Stimulated activated naive CD8-positive, alpha-beta T cell treated with anti-CD3 and anti-CD28 coated beads, Interleukin-15, amount 100 ng/mL, for 72 hours (primary cell): ENCODE data around the gene ADAM23.

Source experiments
- ATAC-seq: fragments of 150-1000 bp; cut with Tn5 transposase; 2 replicates; pipeline ENCODE4 v1.10.0; 2021; ENCODE audit warnings: mild to moderate bottlenecking, moderate library complexity
- DNase-seq, 2 donors: peaks; one replicate each; pipeline ENCODE4 v3.0.0; 2021 to 2022
- H3K27ac Mint-ChIP-seq, 2 donors: one replicate each; pipeline ENCODE4 v1.8.0; 2022; ENCODE audit warnings: mild to moderate bottlenecking in 2 of 2, mixed read lengths in 2 of 2, moderate library complexity in 2 of 2
- H3K27me3 Mint-ChIP-seq: one replicate; pipeline ENCODE4 v1.8.0; 2022; ENCODE audit warnings: mixed read lengths
- H3K4me1 Mint-ChIP-seq: one replicate; pipeline ENCODE4 v1.8.0; 2022; ENCODE audit warnings: mild to moderate bottlenecking, mixed read lengths
- H3K4me3 Mint-ChIP-seq, 2 donors: one replicate each; pipeline ENCODE4 v1.8.0; 2022; ENCODE audit warnings: mild to moderate bottlenecking in 2 of 2, mixed read lengths in 2 of 2, moderate library complexity in 1 of 2
- H3K9me3 Mint-ChIP-seq, 2 donors: one replicate each; pipeline ENCODE4 v1.8.0; 2022; ENCODE audit warnings: mixed read lengths in 2 of 2

The ADAM23 gene

DNA sequence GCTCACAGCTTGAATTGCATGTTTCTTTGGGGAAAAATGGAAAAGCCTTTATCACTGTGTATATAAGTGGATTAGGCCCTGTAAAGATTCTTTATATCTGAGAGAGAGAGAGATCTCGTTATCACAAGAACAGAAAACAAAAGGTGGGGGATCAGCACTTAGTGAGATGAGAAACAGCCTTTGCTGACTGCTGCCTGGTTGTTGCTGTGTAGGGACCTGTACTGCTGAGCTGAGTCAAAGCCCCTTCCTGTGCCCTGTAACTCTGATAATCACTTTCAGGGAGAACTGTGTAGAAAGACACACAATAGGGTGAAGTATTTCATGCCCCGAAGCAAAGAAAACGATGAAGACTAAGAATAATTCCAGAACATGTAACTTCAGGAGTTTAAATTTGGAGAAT is 168.4 kb downstream of the ADAM23 start:
- ATAC-seq (no peak), DNase-seq (no peak)
- no peak overlapping the region for H3K27ac Mint-ChIP-seq
- H3K27me3 Mint-ChIP-seq, result peaks cover 5% of the 10 kb centered on the region
- no peaks in the 10 kb centered on the region for H3K9me3 Mint-ChIP-seq
- H3K4me3 Mint-ChIP-seq, result no peak overlapping the region
- H3K4me1 Mint-ChIP-seq, result peaks cover 9% of the 10 kb centered on the region

DNA sequence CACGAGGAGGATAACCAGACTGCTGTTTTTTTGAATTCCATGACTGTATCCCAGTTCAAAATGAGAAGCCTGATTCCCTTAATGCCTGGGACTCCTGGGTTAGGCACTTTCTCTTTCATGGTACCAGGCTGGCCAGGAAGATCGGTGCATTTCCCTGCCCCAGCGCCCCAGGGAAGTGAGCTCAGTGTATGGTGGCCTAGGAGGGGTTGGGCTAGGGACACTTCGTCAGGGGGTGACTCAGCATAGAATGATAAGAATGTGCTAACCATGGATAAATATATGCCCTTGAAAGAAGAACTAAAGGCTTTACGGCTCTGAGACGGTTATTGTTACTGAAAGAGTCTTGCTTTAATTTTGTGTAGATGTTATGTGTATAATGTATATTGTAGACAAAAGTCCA is 171.5 kb downstream of the ADAM23 start:
- ATAC-seq (no peak), DNase-seq (no peak)
- Mint-ChIP-seq H3K27me3 (peaks cover 5% of the 10 kb centered on the region), H3K4me1 (peaks cover 2% of the 10 kb centered on the region), H3K9me3 (no peaks in the 10 kb centered on the region), H3K4me3 (no peak overlapping the region), H3K27ac (peak overlapping the region in 1 of 2 donors; percentile 59)

DNA sequence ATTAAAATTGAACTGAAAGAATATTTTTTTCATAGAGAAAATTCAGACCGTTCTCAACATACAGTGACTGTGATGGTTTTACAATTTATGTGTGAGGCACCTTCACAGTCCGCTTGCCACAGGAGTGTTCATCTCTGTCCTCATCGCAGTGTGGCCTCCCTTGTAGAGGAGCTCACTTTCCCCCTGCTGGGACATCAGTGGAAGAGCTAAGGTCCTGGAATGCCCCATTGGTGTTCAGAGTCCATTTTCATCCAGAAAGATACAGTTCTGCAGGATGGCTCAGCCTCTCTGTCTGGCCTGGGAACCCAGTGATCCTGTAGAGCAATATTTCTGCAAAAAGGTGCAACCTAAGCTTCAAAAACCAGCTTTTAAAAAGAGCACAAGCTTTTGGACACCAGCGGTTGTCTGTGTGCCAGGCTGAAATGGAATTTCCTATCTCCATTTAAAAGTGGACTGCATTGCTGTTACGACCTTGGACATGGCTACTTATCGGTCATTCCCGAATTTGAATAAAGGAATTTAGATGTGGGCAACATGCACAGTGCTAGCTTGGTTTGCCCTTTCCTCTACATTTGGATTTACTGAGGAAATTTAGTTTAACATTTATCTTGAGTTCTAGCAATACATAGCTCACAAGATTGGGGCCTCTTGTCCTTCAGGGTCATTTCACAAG is 172.2 kb downstream of the ADAM23 start:
- no peak overlapping the region for H3K27ac Mint-ChIP-seq

DNA sequence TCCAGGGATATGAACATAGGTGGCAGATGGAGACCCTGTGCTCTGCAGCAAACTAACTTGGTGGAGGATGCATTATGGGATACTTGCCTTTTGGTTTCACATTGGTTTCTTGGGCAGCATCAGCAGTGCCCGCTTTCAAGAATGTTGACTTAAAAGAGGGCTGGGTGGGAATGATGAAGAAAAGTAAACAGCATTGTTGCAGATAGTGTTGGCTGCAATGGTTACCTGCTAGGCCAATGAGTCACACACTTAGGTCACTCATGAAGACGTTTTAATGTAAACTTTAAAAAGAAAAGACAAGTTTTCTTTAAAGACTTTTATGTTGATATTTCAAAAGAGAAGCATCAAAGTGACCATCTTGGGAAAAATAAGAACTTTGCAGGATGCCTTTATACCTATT is 172.8 kb downstream of the ADAM23 start:
- no peaks in the 10 kb centered on the region for H3K9me3 Mint-ChIP-seq
- ATAC-seq (no peak), DNase-seq (no peak)
- peaks cover 5% of the 10 kb centered on the region for H3K27me3 Mint-ChIP-seq
- no peaks in the 10 kb centered on the region for H3K4me1 Mint-ChIP-seq
- no peak overlapping the region for H3K4me3 Mint-ChIP-seq
- H3K27ac Mint-ChIP-seq, result no peak overlapping the region

More for the DNA sequence above, 172.2 kb downstream of the ADAM23 start:
- Mint-ChIP-seq H3K4me1 (no peaks in the 10 kb centered on the region), H3K9me3 (no peaks in the 10 kb centered on the region), H3K27me3 (peaks cover 5% of the 10 kb centered on the region), H3K4me3 (no peak overlapping the region)
- no peak for ATAC-seq
- DNase-seq, result no peak

DNA sequence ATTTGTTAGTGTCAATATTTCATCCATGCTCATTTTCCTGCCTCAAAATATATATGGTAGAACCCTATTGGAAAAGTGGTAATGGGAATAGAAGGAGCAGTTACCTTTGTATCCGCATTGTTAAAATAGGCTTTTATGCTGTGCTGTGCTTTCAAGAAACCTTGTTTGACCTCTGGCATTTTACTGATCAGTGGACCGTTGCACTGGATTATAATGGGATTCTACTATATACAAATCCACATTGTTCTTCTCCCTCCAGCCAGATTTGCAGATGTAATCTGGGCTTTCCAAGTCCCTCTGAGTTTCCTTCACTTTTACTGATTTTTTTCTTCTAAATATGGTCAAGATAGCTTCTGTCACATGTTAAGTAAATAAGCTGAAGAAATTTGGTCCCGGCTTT is 175.7 kb downstream of the ADAM23 start:
- Mint-ChIP-seq H3K4me1 (no peaks in the 10 kb centered on the region), H3K4me3 (no peak overlapping the region), H3K27me3 (peaks cover 5% of the 10 kb centered on the region), H3K9me3 (no peaks in the 10 kb centered on the region), H3K27ac (no peak overlapping the region)
- ATAC-seq, result no peak
- no peak for DNase-seq

DNA sequence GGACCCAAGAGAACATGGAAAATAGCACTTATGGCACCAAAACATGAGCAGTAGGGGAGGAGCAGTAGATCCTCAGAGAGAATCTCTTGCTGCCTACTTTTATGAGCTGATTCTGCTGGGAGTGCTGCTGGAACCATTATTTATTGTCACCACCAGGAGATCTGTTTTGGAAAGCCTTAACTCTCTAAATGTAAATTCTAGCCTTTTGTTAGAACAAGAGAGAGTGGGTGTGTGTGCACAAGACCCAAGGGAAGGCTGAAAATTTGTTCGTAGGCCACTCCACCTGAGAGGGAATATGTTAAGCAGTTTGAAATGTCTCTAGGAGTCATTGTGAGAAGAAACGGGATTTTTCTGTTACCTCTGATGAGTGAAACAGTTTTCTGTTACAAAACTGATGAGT is 182.8 kb downstream of the ADAM23 start:
- no peaks in the 10 kb centered on the region for H3K9me3 Mint-ChIP-seq
- H3K27ac Mint-ChIP-seq, result no peak overlapping the region
- H3K4me1 Mint-ChIP-seq, result no peaks in the 10 kb centered on the region
- H3K4me3 Mint-ChIP-seq, result no peak overlapping the region
- ATAC-seq (no peak), DNase-seq (no peak)
- H3K27me3 Mint-ChIP-seq, result peaks cover 11% of the 10 kb centered on the region

DNA sequence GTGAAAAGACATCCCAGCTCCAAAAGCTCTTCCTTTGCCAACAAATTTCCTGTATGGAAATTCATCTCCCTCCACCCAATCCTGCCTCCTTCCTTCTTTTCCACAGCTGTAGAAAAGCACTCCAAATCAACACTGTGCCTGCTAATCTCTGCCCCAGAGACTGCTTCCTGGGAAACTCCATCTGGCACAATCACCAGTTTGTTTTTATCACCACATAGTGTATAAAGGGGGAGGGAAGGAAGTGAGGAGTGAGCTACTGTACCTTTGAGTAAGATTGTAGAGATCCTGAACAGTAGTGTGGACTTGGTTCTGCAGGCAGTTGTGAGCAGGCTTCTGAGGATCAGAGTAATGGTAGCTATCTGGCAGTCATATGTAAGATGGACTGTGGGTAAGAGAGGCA is 184.3 kb downstream of the ADAM23 start:
- Mint-ChIP-seq H3K4me3 (no peak overlapping the region), H3K9me3 (no peaks in the 10 kb centered on the region), H3K27ac (no peak overlapping the region), H3K27me3 (peaks cover 11% of the 10 kb centered on the region), H3K4me1 (no peaks in the 10 kb centered on the region)
- DNase-seq (no peak), ATAC-seq (no peak)

DNA sequence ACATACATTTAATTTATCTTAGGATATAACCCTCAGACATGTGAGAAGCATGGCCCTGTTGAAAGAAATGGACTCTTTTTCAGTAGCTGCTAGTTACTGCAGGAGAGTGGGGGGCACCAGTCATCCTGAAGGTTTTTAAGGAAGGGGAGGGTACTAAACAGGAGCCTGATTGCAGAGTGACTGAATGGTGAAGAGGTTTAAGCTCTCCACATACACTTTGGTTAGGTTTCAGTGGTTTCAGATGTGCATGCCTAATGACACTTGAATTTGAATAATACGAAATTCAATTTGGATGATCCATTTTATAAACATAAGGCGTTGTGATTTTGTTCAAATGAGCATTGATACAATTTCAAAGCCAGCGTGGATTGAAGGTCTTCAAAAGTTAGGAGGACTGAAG is 188.0 kb downstream of the ADAM23 start:
- H3K9me3 Mint-ChIP-seq, result no peaks in the 10 kb centered on the region
- no peak overlapping the region for H3K4me3 Mint-ChIP-seq
- no peaks in the 10 kb centered on the region for H3K4me1 Mint-ChIP-seq
- H3K27ac Mint-ChIP-seq, result no peak overlapping the region
- ATAC-seq, result no peak
- DNase-seq, result no peak
- H3K27me3 Mint-ChIP-seq, result peaks cover 10% of the 10 kb centered on the region

DNA sequence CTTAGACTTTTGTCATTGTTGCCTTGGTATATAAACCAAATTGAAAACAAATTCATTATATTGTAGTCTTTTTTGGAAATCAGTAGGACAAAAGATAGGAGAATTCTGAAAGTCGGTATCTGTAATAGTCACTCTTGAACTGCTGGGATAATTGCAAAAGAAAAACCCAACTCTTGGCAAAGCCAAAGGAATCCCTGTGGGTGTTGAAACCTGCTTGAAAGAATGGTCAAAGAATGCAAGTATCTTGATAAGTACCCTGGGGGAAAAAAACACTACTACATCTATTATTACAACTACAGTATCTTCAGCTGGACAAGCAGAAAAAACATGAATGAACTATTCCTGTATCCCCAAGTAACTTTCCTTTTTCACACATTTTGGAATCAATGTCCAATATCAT is 191.7 kb downstream of the ADAM23 start:
- no peak for DNase-seq
- no peak overlapping the region for H3K4me3 Mint-ChIP-seq
- ATAC-seq, result no peak
- no peaks in the 10 kb centered on the region for H3K27me3 Mint-ChIP-seq
- no peaks in the 10 kb centered on the region for H3K9me3 Mint-ChIP-seq
- no peak overlapping the region for H3K27ac Mint-ChIP-seq
- no peaks in the 10 kb centered on the region for H3K4me1 Mint-ChIP-seq

DNA sequence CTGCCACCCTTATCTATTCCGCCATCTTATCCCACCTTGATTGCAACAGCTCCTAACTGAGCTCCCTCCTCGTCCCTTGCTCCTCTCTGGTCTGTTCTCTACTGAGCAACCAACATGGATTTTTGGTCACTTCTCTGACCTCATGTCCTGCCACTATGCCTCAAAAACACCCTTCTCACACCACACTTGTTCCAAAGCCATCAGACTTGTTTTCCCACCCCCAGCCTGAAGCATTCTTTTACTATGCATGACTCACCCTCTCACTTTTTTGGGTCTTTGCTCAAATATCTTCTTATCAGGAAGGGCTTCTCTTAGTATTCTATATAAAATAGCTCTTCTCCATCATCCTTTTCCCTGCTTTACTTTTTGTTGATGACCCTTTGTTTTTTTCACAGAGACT is 196.3 kb downstream of the ADAM23 start:
- H3K4me3 Mint-ChIP-seq, result no peak overlapping the region
- no peaks in the 10 kb centered on the region for H3K9me3 Mint-ChIP-seq
- no peak for ATAC-seq
- no peaks in the 10 kb centered on the region for H3K4me1 Mint-ChIP-seq
- no peak overlapping the region for H3K27ac Mint-ChIP-seq
- H3K27me3 Mint-ChIP-seq, result peaks cover 7% of the 10 kb centered on the region
- no peak for DNase-seq

DNA sequence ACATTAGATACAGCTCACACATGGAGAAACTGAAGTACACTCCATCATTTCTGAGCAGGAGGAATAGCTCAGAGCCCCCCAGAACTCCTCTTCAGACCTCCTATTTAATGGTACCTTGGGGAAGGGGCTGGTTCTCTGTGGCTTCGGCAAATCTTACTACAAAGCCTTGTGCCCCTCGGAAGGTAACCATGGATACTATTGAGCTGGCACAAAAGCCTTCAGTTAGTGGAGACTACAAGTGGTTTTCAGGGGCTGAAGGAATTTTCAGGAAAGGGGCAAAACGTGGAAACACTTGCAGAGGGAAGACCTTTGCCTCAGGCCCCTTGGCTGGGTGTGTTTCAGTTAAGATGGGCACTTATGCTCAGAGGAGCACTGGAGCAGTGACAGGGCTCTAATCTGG is 197.9 kb downstream of the ADAM23 start:
- Mint-ChIP-seq H3K9me3 (no peaks in the 10 kb centered on the region), H3K4me3 (no peak overlapping the region), H3K27me3 (peaks cover 11% of the 10 kb centered on the region), H3K27ac (no peak overlapping the region), H3K4me1 (no peaks in the 10 kb centered on the region)
- DNase-seq (no peak), ATAC-seq (no peak)

DNA sequence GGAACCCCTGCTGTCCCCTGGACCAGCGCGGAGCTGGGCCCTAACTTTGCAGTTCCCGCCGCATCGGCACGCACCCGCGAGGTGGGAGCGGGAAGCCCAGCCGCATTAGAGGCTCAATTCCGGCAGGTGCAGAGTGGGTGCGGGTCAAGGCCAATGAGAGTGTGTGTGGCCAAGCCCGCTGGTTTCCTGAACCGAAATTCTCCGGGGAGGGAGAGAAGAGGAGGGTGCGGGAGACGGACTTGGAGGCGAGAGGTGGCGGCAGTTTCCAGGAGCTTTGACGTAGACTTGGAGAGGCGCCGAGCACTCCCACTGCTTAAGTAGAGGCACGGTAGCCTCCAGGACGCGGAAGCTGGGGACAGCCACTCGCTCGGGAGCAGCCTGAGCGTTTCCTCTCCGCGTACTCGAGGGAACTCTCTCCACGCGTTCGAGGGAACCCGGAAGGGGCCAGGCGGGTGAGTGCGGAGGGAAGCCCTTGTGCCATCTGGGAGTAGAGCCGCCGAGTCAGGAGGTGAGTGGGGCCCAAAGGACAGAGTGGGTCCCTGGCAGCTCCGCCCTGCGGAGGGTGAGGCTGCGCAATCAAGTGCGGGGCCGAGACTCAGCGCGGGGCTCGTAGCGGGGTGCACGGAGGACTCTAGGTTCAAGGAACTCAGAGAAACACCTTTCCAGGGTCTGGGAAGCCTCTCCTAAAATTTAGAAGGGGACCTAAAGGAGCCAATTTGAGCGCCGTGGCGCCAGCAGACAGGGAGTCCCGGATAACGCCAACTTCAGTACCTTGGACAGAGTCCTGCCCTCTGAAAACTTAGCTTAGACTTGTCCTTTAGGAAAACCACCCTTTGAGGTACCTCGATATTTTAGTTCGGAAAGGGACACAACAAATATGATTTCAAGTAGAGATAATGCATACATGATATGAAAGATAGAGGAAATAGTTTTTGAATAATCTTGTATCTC is 199.0 kb downstream of the ADAM23 start, which contains the start of gene FAM237A:
Gene FAM237A, plus strand, starts transcription at position 413 of the 951 bp plus-strand sequence. CDS start 1,750 bp downstream, outside the sequence.
- ATAC-seq (no peak), DNase-seq (no peak)
- Mint-ChIP-seq H3K4me3 (no peak within 1 kb of the TSS), H3K4me1 (no peaks in the 10 kb centered on the region), H3K27ac (no peak within 1 kb of the TSS), H3K27me3 (peaks cover 11% of the 10 kb centered on the region), H3K9me3 (no peaks in the 10 kb centered on the region)

DNA sequence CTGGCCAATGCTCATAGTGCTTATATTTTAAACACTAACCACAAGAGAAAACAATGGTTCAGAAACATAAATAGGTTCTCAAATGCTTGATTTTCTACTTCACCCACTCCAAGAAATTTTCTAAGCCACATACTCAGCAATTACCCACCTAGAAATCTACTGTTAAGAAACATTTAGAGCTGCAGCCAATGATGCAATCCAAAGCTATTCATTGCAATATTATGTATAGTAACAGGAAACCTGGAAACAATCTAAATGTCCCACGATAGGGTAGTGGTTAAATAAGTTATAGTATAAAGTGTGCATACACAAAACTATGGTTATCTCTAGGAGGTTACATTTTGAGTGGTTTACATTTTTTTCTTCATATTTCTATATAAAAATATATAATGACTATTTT is 204.7 kb downstream of the ADAM23 start:
- H3K9me3 Mint-ChIP-seq, result no peaks in the 10 kb centered on the region
- no peak overlapping the region for H3K4me3 Mint-ChIP-seq
- DNase-seq, result no peak
- no peak for ATAC-seq
- H3K4me1 Mint-ChIP-seq, result no peaks in the 10 kb centered on the region
- peaks cover 11% of the 10 kb centered on the region for H3K27me3 Mint-ChIP-seq
- H3K27ac Mint-ChIP-seq, result no peak overlapping the region

DNA sequence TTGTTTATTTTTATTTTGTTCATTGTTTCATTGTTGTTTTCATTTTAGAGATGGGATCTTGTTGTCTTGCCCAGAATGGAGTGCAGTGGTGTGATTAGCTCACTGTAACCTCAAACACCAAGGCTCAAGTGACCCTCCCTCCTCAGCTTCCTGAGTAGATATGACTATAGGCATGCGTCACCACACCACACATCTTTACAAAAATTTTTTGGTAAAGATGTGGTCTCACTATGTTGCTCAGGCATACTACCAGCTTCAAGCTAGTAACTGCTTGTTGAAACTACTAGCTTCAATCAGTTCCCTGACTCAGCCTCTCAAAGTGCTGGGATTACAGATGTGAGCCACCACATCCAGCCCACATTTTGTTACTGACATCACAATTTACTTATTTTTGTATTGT is 213.8 kb downstream of the ADAM23 start:
- Mint-ChIP-seq H3K9me3 (peaks cover 0 to 11% of the 10 kb centered on the region in 2 donors), H3K27ac (no peak overlapping the region), H3K4me1 (no peaks in the 10 kb centered on the region)

DNA sequence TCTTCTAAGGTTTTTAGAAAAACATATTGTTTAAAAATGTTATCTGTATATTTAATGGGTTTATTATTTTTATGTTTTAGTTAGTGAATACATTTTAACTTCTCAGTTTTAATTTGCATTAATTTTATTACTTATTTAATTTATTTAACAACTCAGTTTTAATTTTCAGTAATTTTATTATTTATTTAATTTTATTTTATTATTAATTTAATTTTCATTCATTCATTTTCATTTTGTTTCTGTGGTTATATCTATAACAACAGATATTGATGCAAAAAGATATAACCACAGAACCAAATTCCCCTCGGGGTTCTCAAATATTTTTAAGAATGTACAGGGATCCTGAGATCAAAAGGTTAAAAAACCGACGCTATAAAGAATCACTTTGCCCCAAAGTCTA is 221.9 kb downstream of the ADAM23 start:
- no peaks in the 10 kb centered on the region for H3K9me3 Mint-ChIP-seq
- H3K27me3 Mint-ChIP-seq, result peaks cover 20% of the 10 kb centered on the region
- no peak overlapping the region for H3K4me3 Mint-ChIP-seq
- H3K4me1 Mint-ChIP-seq, result no peaks in the 10 kb centered on the region
- no peak overlapping the region for H3K27ac Mint-ChIP-seq
- ATAC-seq, result no peak
- no peak for DNase-seq

More for the DNA sequence above, 213.8 kb downstream of the ADAM23 start:
- ATAC-seq (peak; percentile 28), DNase-seq (no peak)
- Mint-ChIP-seq H3K4me3 (no peak overlapping the region), H3K27me3 (no peaks in the 10 kb centered on the region)
